ENCODE measurements around the gene NTF3. TPM values are rescaled to one million over a fixed set of nuclear protein-coding genes. Genes with fewer than 3 reads are reported as not detected.

The NTF3 gene
- total RNA-seq, 4 donors from 2014 or later, result 0.42 to 2.2 (median 2.1) TPM

GRCh38 chr12:5537771-5538170 is 105.9 kb downstream of the NTF3 start:
- 81 to 83% methylated on average over 8 of the region's 8 CpGs for WGBS, 2 donors
- TF ChIP-seq CTCF (IDR thresholded peaks at IDR 0.05) (no peak), POLR2A (IDR thresholded peaks at IDR 0.05) (no peak)
- DNase-seq (ENCODE audit: low spot score in 2 of 2), result no peak
- intact Hi-C loops (cut with DNase I; ENCODE audit: low total_unique reads), result no loop called here
- no peak overlapping the region for H3K4me3 ChIP-seq (ENCODE audit: low read depth, poor library complexity, severe bottlenecking)

Data from lower leg skin (tissue), 4 donors.